Left cardiac atrium (tissue), 4 donors: ENCODE measurements around the gene NCKAP5. TPM values are rescaled to one million over a fixed set of nuclear protein-coding genes. Genes with fewer than 3 reads are reported as not detected.

ENCODE experiments used
- ATAC-seq, 2 donors: fragments of 200-7000 bp; cut with Tn5 transposase; one replicate each; pipeline ENCODE4 v1.9.1; 2020; ENCODE audit warnings: mild to moderate bottlenecking in 2 of 2, moderate library complexity in 2 of 2
- DNase-seq: peaks from one replicate; pipeline ENCODE4 v3.0.0-alpha.2; 2020
- intact Hi-C, 2 donors: fragments of 100-400 bp; cut with DNase I; formaldehyde crosslinking; loops; one replicate each; pipeline versions ENCODE4 v1.14.1 to v1.15.1; 2022 to 2023
- total RNA-seq, 2 donors: library from RNA; stranded (reverse); fragmentation: NEBNext Ultra II Directional; extraction: Animal tissue kit (Norgen Biotek cat#: 25700); gene quantifications; one replicate each; pipeline ENCODE4 v1.2.1, GENCODE V29; 2021
- donor health status: DM: no; HTN: yes; CAD: no.
- donor health status: DM: no; HTN: yes; CAD: no; lungs with severe emphysema.
- donor health status: DM: yes; HTN: yes; CAD: no.
- donor health status: Dilated cardiomyopathy.

Gene NCKAP5
- total RNA-seq, 2 donors from 2014 or later = 5.8 to 6.2 TPM

GRCh38 chr2:133579274-133579673 lies 11.0 kb upstream of the NCKAP5 start:
- ATAC-seq (peak; percentile 92 to 94), DNase-seq (peak; percentile 63)
- intact Hi-C loops = no loop called here

GRCh38 chr2:133576714-133577113 lies 8.5 kb upstream of the NCKAP5 start:
- intact Hi-C loops = no loop called here

GRCh38 chr2:133574620-133575019 lies 6.4 kb upstream of the NCKAP5 start:
- intact Hi-C loops = no loop called here
- ATAC-seq = no peak
- DNase-seq = no peak

More at GRCh38 chr2:133576714-133577113, 8.5 kb upstream of the NCKAP5 start:
- ATAC-seq (no peak), DNase-seq (no peak)

GRCh38 chr2:133574186-133574585 lies 5.9 kb upstream of the NCKAP5 start:
- no peak for DNase-seq
- no peak for ATAC-seq
- intact Hi-C loops = no loop called here

- DNase-seq (no peak), ATAC-seq (no peak)
- intact Hi-C loops = no loop called here
These were observed 5.4 kb upstream of the NCKAP5 start for GRCh38 chr2:133573491-133574162.

- intact Hi-C loops = no loop called here
- DNase-seq (no peak), ATAC-seq (no peak)
These were observed 3.0 kb upstream of the NCKAP5 start for GRCh38 chr2:133571249-133571648.

GRCh38 chr2:133570542-133570941 lies 2.3 kb upstream of the NCKAP5 start:
- no peak for DNase-seq
- intact Hi-C loops = no loop called here
- ATAC-seq = no peak

- intact Hi-C loops = loop anchor here in 1 of 2 donors (5.0 to 10.0 kb wide), 3 partner anchors 135 to 305 kb away; no protein-coding TSS in a partner anchor
- DNase-seq (no peak), ATAC-seq (no peak)
These were observed 1.1 kb upstream of the NCKAP5 start for GRCh38 chr2:133569286-133569830.

GRCh38 chr2:133568598-133568997 lies 335 bp upstream of the NCKAP5 start:
- intact Hi-C loops = loop anchor here in 1 of 2 donors (5.0 to 10.0 kb wide), 3 partner anchors 134 to 304 kb away; no protein-coding TSS in a partner anchor
- ATAC-seq (no peak), DNase-seq (no peak)

- intact Hi-C loops = loop anchor here in 1 of 2 donors (10.0 kb wide), 2 partner anchors 128 to 298 kb away; no protein-coding TSS in a partner anchor
- DNase-seq (no peak), ATAC-seq (no peak)
These were observed 5.7 kb downstream of the NCKAP5 start for GRCh38 chr2:133562558-133562957.

- intact Hi-C loops = loop anchor here in 1 of 2 donors (10.0 kb wide), 2 partner anchors 126 to 296 kb away; no protein-coding TSS in a partner anchor
- ATAC-seq (peak; percentile 36 to 50), DNase-seq (no peak)
These were observed 7.0 kb downstream of the NCKAP5 start for GRCh38 chr2:133561045-133561852.

GRCh38 chr2:133557614-133558013 lies 10.6 kb downstream of the NCKAP5 start:
- no peak for ATAC-seq
- intact Hi-C loops = no loop called here

GRCh38 chr2:133553838-133554408 lies 14.3 kb downstream of the NCKAP5 start:
- DNase-seq = no peak
- intact Hi-C loops = no loop called here
- ATAC-seq = no peak

More at GRCh38 chr2:133557614-133558013, 10.6 kb downstream of the NCKAP5 start:
- no peak for DNase-seq

GRCh38 chr2:133553251-133553650 lies 15.0 kb downstream of the NCKAP5 start:
- no peak for DNase-seq
- intact Hi-C loops = no loop called here
- no peak for ATAC-seq

- no peak for DNase-seq
- ATAC-seq = no peak
- intact Hi-C loops = no loop called here
These were observed 15.4 kb downstream of the NCKAP5 start for GRCh38 chr2:133552821-133553220.

GRCh38 chr2:133541797-133542196 lies 26.5 kb downstream of the NCKAP5 start:
- intact Hi-C loops = no loop called here
- DNase-seq (no peak), ATAC-seq (no peak)

- DNase-seq = no peak
- ATAC-seq = no peak
- intact Hi-C loops = no loop called here
These were observed 26.9 kb downstream of the NCKAP5 start for GRCh38 chr2:133541376-133541775.

- intact Hi-C loops = no loop called here
- ATAC-seq (peak in 1 of 2 donors; percentile 58), DNase-seq (no peak)
These were observed 35.3 kb downstream of the NCKAP5 start for GRCh38 chr2:133532919-133533318.

GRCh38 chr2:133531382-133531781 lies 36.9 kb downstream of the NCKAP5 start:
- no peak for DNase-seq
- ATAC-seq = no peak
- intact Hi-C loops = no loop called here

- ATAC-seq (no peak), DNase-seq (no peak)
- intact Hi-C loops = no loop called here
These were observed 37.6 kb downstream of the NCKAP5 start for GRCh38 chr2:133530645-133531044.
